ENCODE results near the gene ZBTB20. TPM values are rescaled to one million over a fixed set of nuclear protein-coding genes. Genes with fewer than 3 reads are reported as not detected.

The ZBTB20 gene
- total RNA-seq, 2 donors from 2014 or later, result 111 to 189 TPM

- TF ChIP-seq POLR2AphosphoS5 (IDR thresholded peaks at IDR 0.05) (no peak), POLR2A (IDR thresholded peaks at IDR 0.05) (no peak), CTCF (IDR thresholded peaks at IDR 0.05) (no peak)
- no peaks in the 10 kb centered on the region for H3K4me1 ChIP-seq (replicated peaks)
- H3K9me3 ChIP-seq, result no peaks in the 10 kb centered on the region
- H3K36me3 ChIP-seq, result no peaks in the 10 kb centered on the region
- intact Hi-C loops (cut with DNase I), result no loop called here
- H3K27me3 ChIP-seq (replicated peaks; ENCODE audit: insufficient read depth), result no peaks in the 10 kb centered on the region
- H3K27ac ChIP-seq, result no peak overlapping the region
- H3K4me3 ChIP-seq, result no peak overlapping the region
- 64% methylated on average over 4 of the region's 4 CpGs for WGBS
- DNase-seq (ENCODE audit: low spot score), result no peak
Observed at GRCh38 chr3:114597012-114597411, 550.1 kb downstream of the ZBTB20 start.

- H3K27ac ChIP-seq, result no peak overlapping the region
- no peaks in the 10 kb centered on the region for H3K4me1 ChIP-seq (replicated peaks)
- no peak for TF ChIP-seq CTCF (IDR thresholded peaks at IDR 0.05)
- no peak for TF ChIP-seq POLR2AphosphoS5 (IDR thresholded peaks at IDR 0.05)
- TF ChIP-seq POLR2A (IDR thresholded peaks at IDR 0.05), result no peak
- no peak for DNase-seq (ENCODE audit: low spot score)
- no peaks in the 10 kb centered on the region for H3K36me3 ChIP-seq
- no peaks in the 10 kb centered on the region for H3K9me3 ChIP-seq
- no peak overlapping the region for H3K4me3 ChIP-seq
- intact Hi-C loops (cut with DNase I), result no loop called here
- 93% methylated on average over 2 of the region's 2 CpGs for WGBS
- H3K27me3 ChIP-seq (replicated peaks; ENCODE audit: insufficient read depth), result no peaks in the 10 kb centered on the region
Observed at GRCh38 chr3:114596147-114596546, 550.9 kb downstream of the ZBTB20 start.

GRCh38 chr3:114595522-114596028, 551.5 kb downstream of the ZBTB20 start:
- H3K27ac ChIP-seq, result no peak overlapping the region
- no peaks in the 10 kb centered on the region for H3K9me3 ChIP-seq
- TF ChIP-seq POLR2AphosphoS5 (IDR thresholded peaks at IDR 0.05) (no peak), CTCF (IDR thresholded peaks at IDR 0.05) (no peak), POLR2A (IDR thresholded peaks at IDR 0.05) (no peak)
- intact Hi-C loops (cut with DNase I), result no loop called here
- H3K4me1 ChIP-seq (replicated peaks), result no peaks in the 10 kb centered on the region
- no peak overlapping the region for H3K4me3 ChIP-seq
- DNase-seq (ENCODE audit: low spot score), result no peak
- WGBS, result 72% methylated on average over 2 of the region's 2 CpGs
- H3K36me3 ChIP-seq, result no peaks in the 10 kb centered on the region
- no peaks in the 10 kb centered on the region for H3K27me3 ChIP-seq (replicated peaks; ENCODE audit: insufficient read depth)

- DNase-seq (ENCODE audit: low spot score), result no peak
- H3K4me3 ChIP-seq, result no peak overlapping the region
- TF ChIP-seq POLR2AphosphoS5 (IDR thresholded peaks at IDR 0.05) (no peak), POLR2A (IDR thresholded peaks at IDR 0.05) (no peak), CTCF (IDR thresholded peaks at IDR 0.05) (no peak)
- no peaks in the 10 kb centered on the region for H3K4me1 ChIP-seq (replicated peaks)
- 96% methylated on average over 6 of the region's 6 CpGs for WGBS
- H3K27ac ChIP-seq, result no peak overlapping the region
- H3K27me3 ChIP-seq (replicated peaks; ENCODE audit: insufficient read depth), result no peaks in the 10 kb centered on the region
- H3K36me3 ChIP-seq, result no peaks in the 10 kb centered on the region
- intact Hi-C loops (cut with DNase I), result no loop called here
- H3K9me3 ChIP-seq, result no peaks in the 10 kb centered on the region
Observed at GRCh38 chr3:114590309-114591047, 556.6 kb downstream of the ZBTB20 start.

- H3K27me3 ChIP-seq (replicated peaks; ENCODE audit: insufficient read depth), result no peaks in the 10 kb centered on the region
- no peaks in the 10 kb centered on the region for H3K9me3 ChIP-seq
- intact Hi-C loops (cut with DNase I), result no loop called here
- no peaks in the 10 kb centered on the region for H3K4me1 ChIP-seq (replicated peaks)
- WGBS, result 94% methylated on average over 5 of the region's 5 CpGs
- H3K36me3 ChIP-seq, result no peaks in the 10 kb centered on the region
- TF ChIP-seq CTCF (IDR thresholded peaks at IDR 0.05), result no peak
- TF ChIP-seq POLR2A (IDR thresholded peaks at IDR 0.05), result no peak
- TF ChIP-seq POLR2AphosphoS5 (IDR thresholded peaks at IDR 0.05), result no peak
- no peak overlapping the region for H3K4me3 ChIP-seq
- DNase-seq (ENCODE audit: low spot score), result no peak
- H3K27ac ChIP-seq, result no peak overlapping the region
Observed at GRCh38 chr3:114587986-114588385, 559.1 kb downstream of the ZBTB20 start.
